ENCODE data around the gene ZFTA.

Gene ZFTA

DNA sequence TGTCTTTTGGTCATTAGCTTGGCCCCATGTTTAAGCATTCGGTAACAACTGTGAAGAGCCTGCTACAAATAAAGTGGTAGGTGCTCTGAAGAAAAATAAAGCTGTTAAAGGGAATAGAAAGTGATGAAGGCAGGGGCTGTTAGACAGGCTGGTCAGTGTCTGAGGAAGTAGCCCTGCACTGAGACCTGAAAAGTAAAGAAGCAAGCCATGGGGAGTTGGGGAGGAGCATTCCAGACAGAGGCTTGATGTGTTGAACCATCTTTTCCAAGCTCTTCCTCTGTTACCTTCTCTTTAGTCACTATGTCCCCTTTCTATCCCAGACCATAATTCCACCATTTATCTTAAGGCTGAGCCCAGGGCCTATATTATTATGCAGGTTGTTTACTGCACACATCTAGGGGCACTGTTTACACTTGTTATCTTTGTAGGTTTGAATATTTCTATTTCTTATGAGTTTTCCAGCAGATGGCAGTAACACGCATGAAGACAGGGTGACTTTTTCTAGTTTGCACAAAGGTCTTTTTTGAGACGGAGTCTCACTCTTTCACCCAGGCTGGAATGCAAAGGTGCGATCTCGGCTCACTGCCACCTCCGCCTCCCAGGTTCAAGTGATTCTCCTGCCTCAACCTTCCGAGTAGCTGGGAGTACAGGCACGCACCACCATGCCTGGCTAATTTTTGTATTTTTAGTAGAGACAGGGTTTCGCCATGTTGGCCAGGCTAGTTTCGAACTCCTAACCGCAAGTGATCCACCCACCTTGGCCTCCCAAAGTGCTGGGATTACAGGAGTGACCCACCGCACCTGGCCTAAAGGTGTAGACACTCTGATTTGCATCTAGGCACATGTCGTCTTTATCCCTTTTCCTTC is 23.0 kb downstream of the ZFTA start:
- no peak for DNase-seq

DNA sequence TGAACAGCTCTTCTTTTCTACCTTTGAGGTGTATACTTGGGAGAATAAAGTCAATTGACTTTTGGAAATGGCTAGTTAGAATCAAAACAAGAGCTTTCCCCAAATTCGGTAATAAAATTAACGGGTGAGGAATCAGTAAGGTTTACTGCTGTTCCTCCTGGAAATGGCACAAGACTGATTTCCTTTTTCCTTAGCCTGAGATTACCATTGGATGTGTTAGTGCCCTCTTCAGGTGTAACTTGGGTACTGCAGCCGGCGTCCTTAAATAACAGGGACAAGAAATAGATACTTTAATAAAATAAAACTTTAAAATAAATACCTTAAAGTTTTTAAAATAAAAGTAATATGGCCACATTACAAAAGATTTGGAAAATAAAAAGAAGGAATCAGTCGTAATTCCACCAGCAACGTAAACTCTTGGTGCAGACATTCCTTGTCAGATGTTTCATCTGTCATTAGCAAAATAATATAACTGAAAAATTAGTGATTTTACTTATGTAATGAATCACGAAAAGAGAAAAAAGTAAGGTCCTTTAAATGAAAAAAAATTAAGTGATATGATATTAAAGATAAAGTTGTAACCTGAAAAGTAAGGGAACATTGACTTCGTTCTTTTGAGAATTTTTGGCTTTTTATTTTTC is 29.7 kb downstream of the ZFTA start:
- DNase-seq = peak; percentile 51

DNA sequence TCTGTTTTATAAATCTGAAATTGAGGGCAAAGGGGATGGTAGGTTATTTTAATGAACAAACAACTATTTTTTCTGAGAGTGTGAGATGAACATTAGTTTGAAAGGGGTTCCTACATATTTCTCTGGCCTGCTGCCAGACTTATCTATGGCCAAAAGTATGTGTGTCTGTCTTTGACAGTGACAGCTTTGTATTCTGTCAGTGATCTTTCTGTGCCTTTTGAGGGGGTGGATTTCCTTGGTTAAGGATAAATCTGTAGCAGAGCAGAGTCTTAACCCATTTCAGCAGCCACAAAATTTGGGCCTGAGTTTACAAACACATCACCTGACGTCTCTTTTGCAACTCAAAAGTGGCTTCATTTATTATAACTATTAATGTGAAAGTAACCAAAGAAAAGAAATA is 30.9 kb downstream of the ZFTA start:
- no peak for DNase-seq

DNA sequence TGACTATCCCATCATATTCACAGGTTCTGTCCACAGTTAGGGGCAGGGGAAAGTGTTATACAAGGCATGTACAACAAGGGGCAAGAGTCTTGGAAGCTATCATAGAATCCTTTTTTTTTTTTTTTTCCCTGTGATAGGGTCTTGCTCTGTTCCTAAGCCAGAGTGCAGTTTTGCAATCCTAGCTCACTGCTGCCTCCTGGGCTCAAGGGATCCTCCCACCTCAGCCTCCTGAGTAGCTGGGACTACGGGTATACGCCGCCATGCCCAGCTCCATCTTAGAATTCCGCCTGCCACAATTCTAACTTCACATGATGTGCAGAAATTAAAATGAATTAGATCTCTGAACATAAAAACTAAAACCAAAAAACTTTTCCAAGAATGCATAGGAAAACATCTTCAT is 31.7 kb downstream of the ZFTA start:
- no peak for DNase-seq

DNA sequence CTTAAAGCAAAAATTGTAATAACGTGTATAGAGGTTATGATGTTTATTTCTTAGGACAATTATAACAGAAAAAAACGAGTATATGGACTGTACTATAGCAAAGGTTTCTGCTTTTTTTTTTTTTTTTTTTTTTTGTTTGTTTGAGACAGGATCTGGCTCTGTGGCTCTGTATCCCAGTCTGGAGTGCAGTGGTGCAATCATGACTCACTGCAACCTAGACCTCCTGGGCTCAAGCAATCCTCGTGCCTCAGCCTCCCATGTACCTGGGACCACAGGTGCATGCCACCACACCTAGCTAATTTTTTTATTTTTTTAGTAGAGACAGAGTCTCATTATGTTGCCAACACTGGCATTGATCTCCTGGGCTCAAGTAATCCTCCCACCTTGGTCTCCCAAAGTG is 39.2 kb downstream of the ZFTA start:
- DNase-seq = no peak

DNA sequence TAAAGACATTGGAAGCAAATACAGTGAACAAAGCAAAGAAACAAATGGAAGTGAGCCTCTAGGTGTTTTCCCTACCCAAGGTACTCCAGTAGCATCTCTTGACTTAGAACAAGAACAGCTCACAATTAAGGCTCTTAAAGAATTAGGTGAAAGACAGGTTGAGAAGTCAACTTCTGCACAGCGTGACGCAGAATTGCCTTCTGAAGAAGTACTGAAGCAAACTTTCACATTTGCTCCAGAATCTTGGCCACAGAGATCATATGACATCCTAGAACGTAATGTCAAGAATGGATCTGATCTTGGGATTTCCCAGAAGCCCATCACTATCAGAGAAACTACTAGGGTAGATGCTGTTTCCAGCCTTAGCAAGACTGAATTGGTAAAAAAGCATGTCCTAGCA is 48.0 kb downstream of the ZFTA start:
- DNase-seq = no peak

DNA sequence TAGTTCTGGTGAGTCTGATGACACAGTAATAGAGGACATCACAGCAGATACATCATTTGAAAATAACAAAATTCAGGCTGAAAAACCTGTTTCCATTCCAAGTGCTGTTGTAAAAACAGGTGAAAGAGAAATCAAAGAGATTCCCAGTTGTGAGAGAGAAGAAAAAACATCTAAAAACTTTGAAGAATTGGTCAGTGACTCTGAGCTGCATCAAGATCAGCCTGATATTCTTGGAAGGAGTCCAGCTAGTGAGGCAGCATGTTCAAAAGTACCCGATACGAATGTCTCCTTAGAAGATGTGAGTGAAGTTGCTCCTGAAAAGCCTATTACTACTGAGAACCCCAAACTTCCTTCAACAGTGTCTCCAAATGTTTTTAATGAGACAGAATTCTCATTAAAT is 48.6 kb downstream of the ZFTA start:
- DNase-seq = no peak

DNA sequence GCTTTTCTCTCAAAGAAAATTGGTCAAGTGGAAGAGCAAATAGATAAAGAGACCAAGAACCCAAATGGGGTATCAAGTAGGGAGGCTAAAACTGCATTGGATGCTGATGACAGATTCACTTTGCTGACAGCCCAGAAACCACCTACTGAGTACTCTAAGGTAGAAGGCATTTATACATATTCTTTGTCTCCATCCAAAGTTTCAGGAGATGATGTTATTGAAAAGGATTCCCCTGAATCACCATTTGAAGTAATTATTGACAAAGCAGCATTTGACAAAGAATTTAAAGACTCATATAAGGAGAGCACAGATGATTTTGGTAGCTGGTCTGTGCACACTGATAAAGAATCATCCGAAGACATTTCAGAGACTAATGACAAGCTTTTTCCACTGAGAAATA is 49.6 kb downstream of the ZFTA start:
- no peak for DNase-seq
